Measurements from ENCODE around the gene SPIN2A.
"Not testable (repeated sequence)": the region's sequence is repeated elsewhere in the genome, so short reads cannot be mapped to it uniquely, and the experiment has no call there.

The SPIN2A gene

DNA sequence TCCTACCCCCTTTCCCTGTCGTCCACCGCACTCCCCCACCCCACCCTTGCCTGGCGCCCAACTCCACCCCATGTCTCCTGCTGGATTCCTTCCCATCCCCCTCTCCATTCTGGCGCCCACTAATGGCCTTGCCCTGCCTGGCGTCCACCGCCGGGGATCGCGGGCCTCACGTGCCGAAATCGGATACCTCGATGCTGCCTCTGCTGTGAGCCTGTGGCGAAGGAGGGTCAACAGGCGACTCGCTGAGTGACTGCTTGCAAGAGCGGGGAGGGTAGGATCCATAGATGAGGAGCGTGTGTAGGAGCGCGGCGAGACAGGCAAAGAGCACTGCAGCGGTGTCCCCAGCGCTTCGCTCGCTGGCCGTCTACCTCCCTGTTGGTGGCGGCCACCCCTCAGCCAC, at the start of gene SPIN2A:
Gene SPIN2A, minus strand, starts transcription at position 325 of the 400 bp plus-strand sequence. CDS start 800 bp downstream, outside the sequence.
- DNase-seq (ENCODE audit: low read depth in 2 of 2): not testable (repeated sequence)

DNA sequence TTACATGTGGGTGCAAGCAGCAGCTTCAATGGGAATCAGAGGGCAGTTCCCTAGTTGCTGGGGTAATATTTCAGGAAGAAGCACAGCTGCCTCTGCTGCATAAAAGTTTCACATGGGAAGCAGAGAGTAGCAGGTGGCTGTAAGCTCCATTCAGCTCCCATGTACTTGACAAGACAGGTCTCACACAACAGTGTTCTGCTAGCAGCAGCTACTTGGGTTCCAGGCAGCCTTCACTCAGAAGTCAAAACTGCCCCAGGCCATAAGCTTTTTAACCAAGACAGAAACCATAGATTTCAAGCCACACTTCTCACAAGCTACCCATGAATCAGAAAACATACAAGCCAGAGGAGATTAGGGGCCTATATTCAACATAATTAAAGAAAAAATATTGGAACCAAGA, 41.4 kb upstream of the SPIN2A start:
- DNase-seq (ENCODE audit: low read depth in 2 of 2): no peak

DNA sequence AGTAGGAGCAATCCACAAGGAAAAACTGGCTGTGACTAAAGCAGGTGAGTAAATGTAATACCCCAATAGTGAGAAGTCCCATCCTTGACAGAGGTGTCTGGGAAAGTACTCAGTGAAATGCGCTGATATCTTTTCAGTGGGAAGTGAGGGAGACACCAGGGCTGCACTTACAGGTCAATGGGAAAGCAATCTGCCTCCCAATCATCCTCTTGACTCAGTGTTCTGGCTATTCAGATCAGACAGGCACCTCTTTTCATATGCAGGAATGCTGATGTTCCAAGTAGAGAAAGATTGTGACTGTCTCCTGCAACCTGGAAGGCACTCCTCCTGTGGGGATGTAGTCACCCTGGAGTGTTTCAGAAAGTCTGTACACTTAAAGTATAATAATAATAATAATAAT, 39.9 kb upstream of the SPIN2A start:
- DNase-seq (ENCODE audit: low read depth in 2 of 2): no peak

DNA sequence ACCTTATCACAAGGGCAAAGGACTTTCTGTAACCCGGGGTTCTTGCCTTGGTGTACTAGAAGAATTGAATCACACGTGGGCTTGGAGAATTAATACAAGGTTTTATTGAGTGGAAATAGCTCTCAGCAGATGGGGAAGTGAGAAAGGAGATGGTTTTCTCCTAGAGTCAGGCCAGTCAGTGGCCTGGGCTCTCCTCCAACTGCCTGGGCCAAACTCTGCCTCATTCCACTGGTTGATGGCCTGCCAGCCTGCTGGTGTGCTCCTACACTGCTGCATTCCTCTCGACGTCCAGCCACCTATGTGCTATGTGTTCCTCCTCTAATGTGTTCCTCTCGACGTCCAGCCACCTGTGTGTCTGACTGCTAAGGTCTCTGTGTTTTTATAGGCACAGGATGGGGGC, 35.3 kb upstream of the SPIN2A start:
- DNase-seq (ENCODE audit: low read depth in 2 of 2): no peak

DNA sequence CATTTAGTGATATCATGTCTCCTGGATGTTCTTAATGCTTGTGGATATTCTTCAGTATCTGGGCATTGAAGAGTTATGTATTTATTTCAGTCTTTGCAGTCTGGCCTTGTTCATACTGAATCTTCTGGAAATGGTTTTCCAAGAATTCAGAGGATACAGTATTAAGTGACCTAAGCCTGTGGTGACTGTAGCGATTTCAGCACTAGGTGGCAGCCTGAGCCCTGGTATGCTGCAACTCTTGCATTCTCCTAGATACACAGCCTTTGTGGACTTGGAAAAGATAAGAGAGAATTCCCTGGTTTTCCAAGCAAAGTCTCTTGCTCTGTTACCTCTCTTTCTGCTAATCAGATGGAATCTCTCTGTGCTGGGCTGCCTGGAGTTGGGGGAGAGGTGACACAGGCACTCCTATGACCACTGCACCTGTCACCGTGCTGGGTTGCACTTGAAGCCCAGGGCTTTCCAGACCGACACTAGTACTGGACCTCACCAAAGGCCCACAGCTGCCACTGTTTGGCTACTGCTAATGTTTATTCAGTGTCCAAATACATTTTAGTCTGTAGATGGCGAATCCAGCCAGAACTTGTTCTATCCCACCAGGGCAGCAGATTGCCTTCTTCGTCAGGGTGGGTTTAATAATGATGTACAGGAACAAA, 19.3 kb upstream of the SPIN2A start:
- no peak for DNase-seq (ENCODE audit: low read depth in 2 of 2)

DNA sequence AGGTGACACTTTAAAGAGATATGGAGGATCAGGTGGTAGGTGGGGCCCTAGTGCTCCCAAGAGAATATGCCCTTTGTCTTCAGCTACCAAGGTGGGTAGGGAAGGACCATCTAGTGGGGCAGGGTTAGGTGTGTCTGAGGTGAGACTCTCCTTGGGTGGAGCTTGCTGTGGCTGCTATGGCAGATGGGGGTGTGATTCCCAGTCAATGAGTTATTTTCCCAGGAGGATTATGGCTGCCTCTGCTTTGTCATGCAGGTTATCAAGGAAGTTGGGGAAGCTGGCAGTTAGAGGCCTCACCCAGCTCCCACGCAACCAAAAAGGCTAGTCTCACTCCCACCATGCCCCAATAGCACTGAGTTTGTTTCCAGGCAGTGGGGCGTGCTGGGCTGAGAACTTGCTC, 18.0 kb upstream of the SPIN2A start:
- DNase-seq (ENCODE audit: low read depth in 2 of 2): no peak

DNA sequence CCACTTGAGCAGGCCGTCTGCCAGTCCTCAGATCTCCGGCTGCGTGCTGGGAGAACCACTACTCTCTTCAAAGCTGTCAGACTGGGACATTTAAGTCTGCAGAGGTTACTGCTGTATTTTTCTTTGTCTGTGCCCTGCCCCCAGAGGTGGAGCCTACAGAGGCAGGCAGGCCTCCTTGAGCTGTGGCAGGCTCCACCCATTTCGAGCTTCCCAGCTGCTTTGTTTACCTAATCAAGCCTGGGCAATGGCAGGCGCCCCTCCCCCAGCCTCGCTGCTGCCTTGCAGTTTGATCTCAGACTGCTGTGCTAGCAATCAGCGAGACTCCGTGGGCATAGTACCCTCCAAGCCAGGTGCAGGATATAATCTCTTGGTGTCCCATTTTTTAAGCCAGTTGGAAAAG, 15.0 kb upstream of the SPIN2A start:
- not testable (repeated sequence) for DNase-seq (ENCODE audit: low read depth in 2 of 2)

DNA sequence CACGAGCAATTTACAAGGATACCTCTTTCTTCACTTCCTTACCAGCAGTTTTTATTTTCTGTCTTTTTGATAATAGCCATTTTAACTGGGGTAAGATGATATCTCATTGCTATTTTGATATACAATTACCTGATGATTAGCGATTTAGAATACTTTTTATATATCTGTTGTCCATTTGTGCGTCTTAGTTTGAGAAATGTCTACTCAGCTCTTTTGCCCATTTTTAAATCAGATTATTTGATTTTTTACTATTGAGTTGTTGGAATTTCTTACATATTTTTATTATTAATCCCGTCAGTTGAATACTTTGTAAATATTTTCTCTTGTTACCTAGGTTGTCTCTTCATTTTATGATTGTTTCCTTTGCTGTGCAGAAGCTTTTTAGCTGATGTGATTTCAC, 1.5 kb upstream of the SPIN2A start:
- DNase-seq (ENCODE audit: low read depth in 2 of 2): no peak

DNA sequence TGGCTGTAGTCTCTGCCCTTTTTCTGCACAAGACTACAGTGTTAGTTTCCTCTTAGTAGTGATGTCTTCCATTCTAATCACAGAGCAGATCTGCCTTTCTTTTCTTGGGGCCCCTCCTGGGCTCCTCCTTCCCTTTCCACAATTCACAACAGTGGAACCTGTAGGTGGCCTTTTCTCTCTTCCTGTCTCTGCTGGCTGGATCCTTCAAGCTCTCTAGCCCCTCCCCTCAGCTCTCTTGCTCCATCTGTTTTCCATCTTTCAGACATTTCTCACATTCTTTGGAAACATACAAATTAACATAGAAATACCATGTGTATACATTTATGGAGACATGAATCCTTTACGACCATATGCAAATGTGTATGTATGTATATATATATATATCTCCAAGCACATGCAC, 304 bp upstream of the SPIN2A start:
- DNase-seq (ENCODE audit: low read depth in 2 of 2): no peak

DNA sequence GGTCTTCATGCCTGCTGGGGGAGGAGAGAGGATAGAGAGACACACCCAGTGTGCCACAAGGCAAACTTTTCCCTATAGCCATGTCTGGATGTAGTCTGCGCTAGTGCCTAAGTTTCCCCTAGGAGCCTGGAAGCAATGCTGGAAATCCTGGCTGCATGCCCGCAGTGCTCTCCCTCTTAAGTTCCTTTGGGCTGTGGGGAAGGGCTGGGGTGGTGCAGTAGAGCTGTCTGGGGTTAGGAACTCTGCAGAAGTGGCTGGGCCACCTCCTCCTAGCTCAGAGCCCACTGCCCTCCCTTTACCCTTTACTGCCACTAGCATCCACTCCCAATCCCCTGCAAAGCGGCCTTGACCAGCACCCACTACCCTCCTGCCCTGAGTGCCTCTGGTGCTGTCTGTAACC, 608 bp downstream of the SPIN2A start:
- DNase-seq (ENCODE audit: low read depth in 2 of 2): not testable (repeated sequence)

DNA sequence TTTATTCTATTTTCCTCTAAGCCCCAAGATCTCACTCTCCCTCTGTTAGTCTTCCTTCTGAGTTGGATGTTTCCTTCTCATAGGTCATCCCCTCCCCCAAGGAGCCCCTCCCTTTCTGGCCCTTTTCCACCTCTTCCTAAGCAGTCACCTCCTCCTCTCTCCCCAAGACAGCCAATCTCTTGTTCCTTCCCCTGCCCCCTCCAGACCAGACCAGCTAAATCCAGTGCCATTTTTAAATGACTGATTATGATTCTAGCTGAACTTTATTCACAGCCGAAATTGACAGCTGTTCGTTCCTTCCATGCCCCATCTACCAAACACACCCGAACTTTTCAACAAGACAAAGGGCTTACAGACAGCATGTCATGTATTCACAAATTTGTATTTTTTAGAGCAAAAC, 1.9 kb downstream of the SPIN2A start:
- no peak for DNase-seq (ENCODE audit: low read depth in 2 of 2)

DNA sequence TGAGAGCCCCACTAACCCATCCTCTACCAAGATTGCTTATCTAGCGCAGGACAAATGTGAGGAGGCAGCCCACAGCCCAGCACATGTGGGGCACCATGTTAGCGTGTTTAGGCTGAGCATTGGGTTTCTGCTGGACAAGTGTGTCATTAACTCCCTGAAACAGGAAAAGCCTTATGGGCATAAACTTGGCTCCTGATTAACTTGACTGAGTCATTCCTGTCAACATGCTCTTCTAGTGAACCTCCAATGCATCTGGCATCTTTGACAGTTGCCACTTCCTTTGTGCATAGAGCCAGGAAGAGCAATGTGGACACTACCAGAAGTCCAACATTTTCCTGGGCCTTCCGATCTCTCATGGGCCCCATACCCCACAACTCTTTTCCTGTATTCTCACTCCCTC, 2.5 kb downstream of the SPIN2A start:
- no peak for DNase-seq (ENCODE audit: low read depth in 2 of 2)

DNA sequence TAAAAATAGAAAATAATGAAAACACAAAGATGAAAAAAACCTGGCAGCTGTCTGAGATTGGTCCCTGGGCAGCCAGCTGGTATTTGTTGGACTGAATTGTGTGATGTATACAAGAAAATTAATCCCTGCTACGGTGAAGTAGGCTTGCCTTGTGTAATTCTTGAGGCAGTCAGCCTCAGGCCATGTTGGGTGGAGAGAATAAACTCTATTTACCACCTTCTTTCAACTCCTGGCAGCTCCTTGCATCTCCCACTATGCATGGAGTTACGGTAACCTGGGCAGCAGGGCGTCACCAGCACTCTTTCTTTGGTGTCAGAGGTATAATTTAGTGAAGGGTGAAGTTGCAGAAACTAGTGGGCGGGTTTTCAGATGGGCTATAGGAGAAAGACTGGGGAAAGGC, 3.5 kb downstream of the SPIN2A start:
- no peak for DNase-seq (ENCODE audit: low read depth in 2 of 2)

DNA sequence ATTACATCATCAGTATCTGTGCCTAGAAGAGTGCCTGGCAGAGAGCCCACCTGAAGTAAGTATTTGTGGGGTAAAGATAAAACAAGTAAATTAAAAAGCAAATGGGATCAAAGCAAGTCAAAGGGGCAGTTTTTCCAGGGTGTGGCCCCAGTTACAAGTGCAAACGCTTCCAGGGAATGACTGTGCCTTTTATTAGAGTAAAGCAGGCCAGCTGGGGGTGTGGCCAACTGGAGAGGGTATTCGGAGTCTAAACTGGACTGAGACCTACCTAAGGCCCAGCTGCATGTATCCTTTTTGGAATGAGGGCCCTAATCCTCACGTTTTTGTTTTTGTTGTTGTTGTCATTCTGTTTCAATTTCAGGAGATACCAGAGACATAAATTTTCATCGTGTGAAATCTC, 3.9 kb downstream of the SPIN2A start:
- DNase-seq (ENCODE audit: low read depth in 2 of 2): not testable (repeated sequence)

DNA sequence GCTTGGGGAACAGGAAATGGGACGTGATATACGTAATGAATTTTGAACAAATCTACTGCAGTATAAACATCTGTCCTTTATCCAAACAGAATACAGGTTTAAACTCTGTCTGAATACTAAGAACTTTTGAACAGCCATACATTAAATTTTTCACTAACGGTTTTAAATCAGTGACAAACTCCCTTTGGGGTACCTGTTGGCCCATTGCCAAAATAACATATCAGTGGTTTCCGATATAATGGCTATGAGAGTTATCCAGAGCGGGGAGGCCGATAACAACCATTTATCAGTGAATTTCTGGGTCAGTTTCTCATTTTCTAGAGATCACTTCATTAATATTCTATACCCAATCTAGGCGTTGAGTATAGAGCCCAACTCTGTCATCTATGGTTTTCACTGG, 5.2 kb downstream of the SPIN2A start:
- DNase-seq (ENCODE audit: low read depth in 2 of 2): no peak

DNA sequence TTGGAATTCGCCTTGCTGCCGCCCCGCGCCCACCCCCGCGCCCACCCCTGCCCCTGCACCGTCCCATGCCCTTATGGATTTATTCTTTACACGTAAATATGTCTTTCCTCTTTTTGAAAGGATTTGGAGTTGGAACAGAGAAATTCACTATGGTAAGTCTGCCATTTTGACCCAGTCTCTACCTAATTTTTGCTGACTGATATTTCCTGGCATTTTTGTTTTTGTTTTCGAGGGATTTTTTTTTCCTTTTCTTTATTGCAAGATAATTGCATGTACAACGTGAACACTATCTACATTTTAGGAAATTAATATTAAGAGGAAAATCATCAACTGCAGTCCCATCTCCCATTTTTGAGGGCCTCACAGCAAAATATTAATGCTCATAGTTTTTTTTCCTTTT, 15.4 kb downstream of the SPIN2A start:
- DNase-seq (ENCODE audit: low read depth in 2 of 2): no peak

DNA sequence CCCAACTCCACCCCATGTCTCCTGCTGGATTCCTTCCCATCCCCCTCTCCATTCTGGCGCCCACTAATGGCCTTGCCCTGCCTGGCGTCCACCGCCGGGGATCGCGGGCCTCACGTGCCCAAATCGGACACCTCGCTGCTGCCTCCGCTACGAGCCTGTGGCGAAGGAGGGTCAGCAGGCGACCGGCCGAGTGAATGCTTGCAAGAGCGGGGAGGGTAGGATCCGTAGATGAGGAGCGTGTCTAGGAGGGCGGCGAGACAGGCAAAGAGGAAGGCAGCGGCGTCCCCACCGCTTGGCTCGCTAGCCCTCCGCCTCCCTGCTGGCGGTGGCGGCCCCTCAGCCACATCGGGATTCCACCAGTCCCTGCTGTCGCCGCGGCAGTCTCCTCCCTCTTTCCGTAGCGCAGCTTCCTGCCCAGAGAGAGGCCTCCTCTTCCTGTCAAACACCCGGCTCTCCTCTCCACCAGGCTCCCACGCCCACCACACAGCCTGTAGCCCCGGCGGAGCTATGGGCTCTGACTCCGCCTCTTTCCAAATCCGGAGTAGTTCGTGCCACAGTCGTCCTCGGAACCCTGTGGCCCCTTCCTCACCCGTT, 15.9 kb downstream of the SPIN2A start, which contains the start of gene SPIN2B:
Gene SPIN2B, minus strand, starts transcription at position 387 of the 594 bp plus-strand sequence.
- DNase-seq (ENCODE audit: low read depth in 2 of 2): peak; percentile 69 to 76

DNA sequence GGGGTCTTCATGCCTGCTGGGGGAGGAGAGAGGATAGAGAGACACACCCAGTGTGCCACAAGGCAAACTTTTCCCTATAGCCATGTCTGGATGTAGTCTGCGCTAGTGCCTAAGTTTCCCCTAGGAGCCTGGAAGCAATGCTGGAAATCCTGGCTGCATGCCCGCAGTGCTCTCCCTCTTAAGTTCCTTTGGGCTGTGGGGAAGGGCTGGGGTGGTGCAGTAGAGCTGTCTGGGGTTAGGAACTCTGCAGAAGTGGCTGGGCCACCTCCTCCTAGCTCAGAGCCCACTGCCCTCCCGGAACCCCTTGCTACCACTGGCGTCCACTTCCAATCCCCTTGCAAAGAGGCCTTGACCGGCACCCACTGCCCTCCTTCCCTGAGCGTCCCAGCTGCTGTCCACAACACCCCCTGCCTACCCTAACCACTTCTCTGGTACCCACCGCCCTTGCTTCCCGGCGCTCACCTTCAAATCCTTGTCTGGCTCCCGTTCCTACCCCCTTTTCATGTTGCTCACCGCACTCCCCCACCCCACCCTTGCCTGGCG, 16.5 kb downstream of the SPIN2A start:
- not testable (repeated sequence) for DNase-seq (ENCODE audit: low read depth in 2 of 2)

DNA sequence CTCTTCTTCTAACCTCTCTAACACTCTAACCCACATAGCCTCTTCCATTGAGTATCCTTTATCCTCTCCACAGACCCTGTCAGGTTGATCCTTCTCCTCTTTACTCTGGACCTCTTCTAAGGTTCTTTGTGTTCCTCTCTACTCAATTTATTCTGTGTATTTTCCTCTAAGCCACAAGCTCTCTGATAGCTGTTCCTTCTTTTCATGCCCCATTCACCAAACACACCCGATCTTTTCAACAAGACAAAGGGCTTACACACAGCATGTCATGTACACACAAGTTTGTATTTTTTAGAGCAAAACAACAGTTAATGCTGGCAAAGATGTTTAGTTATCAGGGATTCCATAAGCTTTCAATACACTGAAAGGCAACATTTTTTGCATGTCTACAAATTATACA, 17.8 kb downstream of the SPIN2A start:
- DNase-seq (ENCODE audit: low read depth in 2 of 2): no peak

DNA sequence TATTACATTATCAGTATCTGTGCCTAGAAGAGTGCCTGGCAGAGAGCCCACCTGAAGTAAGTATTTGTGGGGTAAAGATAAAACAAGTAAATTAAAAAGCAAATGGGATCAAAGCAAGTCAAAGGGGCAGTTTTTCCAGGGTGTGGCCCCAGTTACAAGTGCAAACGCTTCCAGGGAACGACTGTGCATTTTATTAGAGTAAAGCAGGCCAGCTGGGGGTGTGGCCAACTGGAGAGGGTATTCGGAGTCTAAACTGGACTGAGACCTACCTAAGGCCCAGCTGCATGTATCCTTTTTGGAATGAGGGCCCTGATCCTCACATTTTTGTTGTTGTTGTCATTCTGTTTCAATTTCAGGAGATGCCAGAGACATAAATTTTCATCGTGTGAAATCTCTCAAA, 19.6 kb downstream of the SPIN2A start:
- not testable (repeated sequence) for DNase-seq (ENCODE audit: low read depth in 2 of 2)

DNA sequence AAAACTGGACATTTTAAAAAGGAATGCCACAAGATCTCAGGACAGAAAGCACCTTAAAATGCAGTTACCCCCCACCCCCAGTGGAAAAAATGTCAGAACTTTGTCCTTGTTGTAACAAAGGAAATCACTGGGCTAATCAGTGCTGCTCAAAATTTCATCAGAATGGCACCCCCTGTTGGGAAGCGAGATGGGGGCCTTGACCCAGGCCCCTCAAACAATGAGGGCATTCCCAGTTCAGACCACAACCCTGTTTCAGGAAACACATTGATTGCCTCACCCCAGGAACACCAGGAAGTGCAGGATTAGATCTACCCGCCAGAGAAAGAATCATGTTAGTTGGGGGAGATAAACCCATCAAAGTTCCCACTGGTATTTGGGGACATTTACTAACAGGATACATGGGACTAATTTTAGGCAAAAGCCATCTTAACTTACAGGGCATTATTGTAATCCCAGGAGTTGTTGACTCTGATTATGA, 32.2 kb downstream of the SPIN2A start:
- DNase-seq (ENCODE audit: low read depth in 2 of 2): no peak

DNA sequence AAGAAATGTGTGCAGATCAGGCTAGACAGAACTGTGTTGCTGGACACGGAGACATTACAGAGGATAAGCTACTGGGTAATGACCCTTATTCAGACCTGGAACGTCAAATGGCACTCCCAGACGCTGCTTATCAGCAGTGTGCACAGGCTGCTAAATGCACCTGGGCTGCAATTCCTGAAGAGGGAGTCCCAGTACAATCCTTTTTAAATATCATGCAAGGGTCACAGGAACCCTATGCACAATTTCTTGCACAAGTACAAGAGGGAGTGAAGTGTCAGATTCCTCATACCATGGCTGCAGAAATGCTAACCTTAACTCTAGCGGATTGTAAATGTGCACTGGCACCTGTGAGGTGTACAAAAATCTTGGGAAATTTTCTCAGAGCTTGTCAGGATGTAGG, 32.8 kb downstream of the SPIN2A start:
- DNase-seq (ENCODE audit: low read depth in 2 of 2): no peak

DNA sequence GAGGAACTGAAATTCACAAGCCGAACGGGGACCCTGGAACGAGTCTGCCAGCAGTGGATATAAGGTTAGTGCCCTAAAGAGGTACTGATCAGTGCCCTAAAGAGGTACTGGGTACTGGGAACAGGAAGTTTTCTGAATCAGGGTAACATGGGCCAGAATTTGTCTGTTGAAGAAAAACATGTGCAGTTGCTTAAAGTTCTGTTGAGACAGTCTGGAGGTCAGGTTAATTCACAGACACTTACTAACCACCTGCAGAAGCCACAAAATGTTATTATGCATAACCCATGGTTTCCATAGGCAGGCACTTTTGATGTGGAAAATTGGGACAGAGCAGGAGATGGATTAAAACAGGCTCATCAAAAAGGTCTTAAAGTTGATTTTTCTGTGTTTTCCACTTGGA, 33.7 kb downstream of the SPIN2A start:
- no peak for DNase-seq (ENCODE audit: low read depth in 2 of 2)

Measured in stimulated activated CD8-positive, alpha-beta memory T cell treated with anti-CD3 and anti-CD28 coated beads, Interleukin-15, amount 100 ng/mL, for 48 hours (primary cell).